Heart left ventricle (tissue), 13 donors: Measurements from ENCODE around the gene CDK19.

Experiments used
- CTCF ChIP-seq, 12 donors: fragments of 200-600 bp; sonication (generic) in 4 of 12; IDR thresholded peaks; one replicate each; pipeline versions ENCODE4 v1.5.0 to v1.8.0; 2018 to 2022; ENCODE audit warnings: antibody characterized with exemption in 12 of 12, mild to moderate bottlenecking in 5 of 12
- POLR2A ChIP-seq, 2 donors: fragments of 450-650 bp; IDR thresholded peaks; one replicate each; pipeline ENCODE4 v1.6.1; 2017; ENCODE audit warnings: antibody characterized with exemption in 2 of 2, mild to moderate bottlenecking in 2 of 2, moderate library complexity in 2 of 2
- donor health status: ischemic (EF 13 %, LVEDD 7.1; RV severe dilation, severe dysfunction).
- donor health status: DM: no; HTN: yes; CAD: no.
- donor health status: DM: no; HTN: no; CAD: no.
- donor health status: ischemic (EF 25% LVEDD 6.9; RV normal size, moderate dysfunction).
- donor health status: ischemic (EF 25% LVEDD 5.7; RV mildly dilated, moderate dysfunction).
- donor health status: ischemic (EF 35%, LVEDD 5.7; RV mildly dilated, moderate dysfunction).
- donor health status: nonischemic (EF 11% LVEDD 7.7; RV severe dilation, severe dysfunction).
- donor health status: DM: yes; HTN: yes; CAD: no.
- donor health status: PGD.
- donor health status: ischemic (EF 29% LVEDD 5.4; RV normal size, mild dysfunction).
- donor health status: nonischemic (EF 23%, LVEDD 6.1; RV moderate dilation, normal function).

GRCh38 chr6:110676396-110676795, 138.9 kb downstream of the CDK19 start:
- TF ChIP-seq CTCF (IDR thresholded peaks at IDR 0.05) (no peak), POLR2A (IDR thresholded peaks at IDR 0.05) (no peak)
